GM13977 (cell line): ENCODE measurements around the gene ANG.
A peak's percentile ranks its signal among the peaks of the same experiment; 100 is the strongest.

Experiments
- DNase-seq: peaks from one replicate; pipeline ENCODE4 v3.0.0; 2012; ENCODE audit warnings: low spot score
- CTCF ChIP-seq: IDR thresholded peaks from 2 replicates; pipeline ENCODE4 v1.5.1; 2012; ENCODE audit warnings: mild to moderate bottlenecking, control low read depth; ENCODE audit not compliant: insufficient read depth; ENCODE audit errors: extremely low read depth, missing control alignments
- in situ Hi-C: fragments of 300-500 bp; cut with MboI; formaldehyde crosslinking; loops from one replicate; pipeline ENCODE4 v1.12.0; 2022; ENCODE audit warnings: low sequenced_read_pairs, low pct_unique_long_range_greater_than_20kb, mixed read lengths, inconsistent platforms; ENCODE audit not compliant: unreplicated experiment

Gene ANG

GRCh38 chr14:20652996-20653975 lies 35.3 kb upstream of the ANG start:
- no peak for DNase-seq

GRCh38 chr14:20655851-20656250 lies 32.7 kb upstream of the ANG start:
- no peak for TF ChIP-seq CTCF
- DNase-seq: no peak
- in situ Hi-C loops: no loop called here

More at GRCh38 chr14:20652996-20653975, 35.3 kb upstream of the ANG start:
- in situ Hi-C loops: no loop called here
- no peak for TF ChIP-seq CTCF

- no peak for DNase-seq
- in situ Hi-C loops: no loop called here
- TF ChIP-seq CTCF: no peak
These were observed 32.3 kb upstream of the ANG start for GRCh38 chr14:20656274-20656673.

- TF ChIP-seq CTCF: peak; percentile 31
- no peak for DNase-seq
- in situ Hi-C loops: no loop called here
These were observed 31.1 kb upstream of the ANG start for GRCh38 chr14:20657216-20658211.

GRCh38 chr14:20658246-20658645 lies 30.3 kb upstream of the ANG start:
- in situ Hi-C loops: no loop called here
- TF ChIP-seq CTCF: no peak
- DNase-seq: no peak

GRCh38 chr14:20659336-20659735 lies 29.2 kb upstream of the ANG start:
- no peak for TF ChIP-seq CTCF
- DNase-seq: no peak
- in situ Hi-C loops: no loop called here
